Brain pericyte (primary cell): ENCODE measurements around the gene JMJD4.
"Not testable (repeated sequence)": the region's sequence is repeated elsewhere in the genome, so short reads cannot be mapped to it uniquely, and the experiment has no call there.

ENCODE experiments used
- DNase-seq: peaks from one replicate; pipeline ENCODE4 v3.0.0-alpha.2; 2012; ENCODE audit warnings: low read depth, low spot score

Gene JMJD4

GRCh38 chr1:227733309-227733705, 1.8 kb downstream of the JMJD4 start:
- DNase-seq = no peak

GRCh38 chr1:227732586-227733308, 2.4 kb downstream of the JMJD4 start:
- DNase-seq = no peak

DNA sequence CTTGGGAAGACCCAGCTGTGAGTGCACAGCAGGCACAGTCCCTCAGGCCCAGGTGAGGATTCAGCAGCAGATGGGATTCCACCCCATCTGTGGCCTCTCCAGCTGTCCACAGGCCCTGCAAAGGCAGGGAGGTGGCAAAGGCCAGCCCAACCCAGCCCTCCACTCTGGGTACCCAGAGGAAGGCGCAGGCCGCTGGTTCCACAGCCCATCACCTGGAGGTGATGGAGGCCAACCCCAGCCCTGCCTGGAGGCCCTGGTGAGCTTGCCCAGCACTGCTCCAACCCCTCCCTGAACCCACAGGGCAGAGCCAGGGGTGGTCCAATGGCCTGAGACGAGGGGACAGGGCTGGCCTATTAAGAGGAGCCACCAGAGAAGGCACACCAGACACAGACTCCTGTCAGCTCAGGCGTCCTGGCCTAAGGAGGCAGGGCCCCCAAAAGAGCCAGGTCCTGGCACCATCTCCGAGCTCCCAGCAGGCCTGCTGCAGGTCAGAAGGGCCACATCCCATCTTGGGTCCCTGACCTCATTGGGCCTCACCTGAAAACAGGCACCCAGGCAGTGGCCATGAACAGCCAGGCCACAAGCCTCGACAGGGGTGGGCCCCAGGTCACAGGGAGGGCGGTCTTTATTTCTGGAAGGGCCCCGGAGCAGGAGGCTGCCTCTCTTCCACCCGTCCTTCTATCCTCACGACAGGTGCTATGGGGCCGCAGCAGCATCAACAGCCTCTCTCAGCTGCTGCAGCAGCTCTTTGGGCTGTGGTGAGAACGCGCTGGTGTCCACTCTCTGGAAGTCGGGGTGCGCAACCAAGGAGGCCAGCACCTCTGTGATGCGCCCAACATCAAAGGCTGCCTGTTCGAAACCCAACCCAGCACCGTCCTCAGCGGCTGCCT, 3.2 kb downstream of the JMJD4 start:
- no peak for DNase-seq

- no peak for DNase-seq
Observed at GRCh38 chr1:227731241-227731677, 3.8 kb downstream of the JMJD4 start.

DNA sequence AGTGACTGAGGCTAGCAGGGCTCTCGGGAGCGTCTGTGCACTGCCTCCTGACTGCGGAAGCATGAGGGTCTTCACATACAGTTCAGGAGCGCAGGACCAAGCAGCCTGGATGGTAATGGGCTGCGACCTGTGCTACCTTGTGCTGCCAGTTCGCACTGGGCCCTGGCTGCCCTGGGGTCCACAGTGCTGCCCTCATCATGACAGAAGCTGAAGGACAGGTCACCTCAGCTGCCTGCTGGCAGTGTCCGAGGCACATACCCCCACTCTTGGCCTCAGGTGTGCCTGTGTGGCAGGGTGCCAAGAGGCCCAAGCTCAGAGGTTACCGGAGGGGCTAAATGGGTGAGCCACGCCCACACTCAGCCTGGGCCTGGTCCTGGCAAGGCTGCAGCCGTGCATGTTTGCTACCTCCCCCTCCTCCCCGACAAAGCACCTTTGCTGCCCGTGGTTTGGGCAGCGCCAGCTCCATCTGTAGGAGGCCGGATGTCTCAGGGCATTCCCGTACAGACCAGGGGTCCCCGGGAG, 4.4 kb downstream of the JMJD4 start:
- no peak for DNase-seq

DNA sequence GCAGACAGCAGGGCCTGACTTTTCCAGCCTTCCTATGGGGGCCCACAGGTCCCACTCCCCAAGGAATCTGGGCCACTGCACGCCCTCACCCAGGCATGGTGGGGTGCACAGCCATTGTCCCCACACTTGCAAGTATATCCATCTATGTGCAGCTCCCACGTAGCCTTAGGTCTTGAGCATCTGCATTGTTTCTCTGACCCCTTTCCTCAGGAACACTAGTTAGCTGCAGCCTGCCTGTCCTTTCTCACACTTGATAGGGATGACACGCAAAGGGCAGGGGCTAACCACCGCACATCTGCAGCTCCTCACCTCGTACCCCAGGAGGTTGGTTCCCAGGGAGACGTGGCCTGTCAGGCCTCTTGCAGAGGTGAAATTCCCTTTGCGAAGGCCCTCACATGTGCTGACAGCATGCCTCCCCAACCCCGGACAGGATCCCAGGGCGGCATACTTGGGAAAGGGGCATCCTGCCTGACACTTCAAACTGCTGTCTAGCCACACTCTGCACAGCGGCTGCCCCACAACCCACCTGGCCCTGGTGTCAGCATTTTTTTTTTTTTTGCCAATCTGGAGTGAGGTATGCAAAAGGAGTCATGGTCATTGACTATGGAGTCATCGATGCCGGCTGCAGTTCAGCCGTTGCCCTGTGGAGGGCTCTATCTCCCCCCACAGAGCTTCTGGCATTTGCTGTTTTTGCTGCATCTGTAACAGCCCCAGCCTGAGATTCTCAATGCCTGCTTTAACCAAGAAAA, 5.0 kb downstream of the JMJD4 start:
- DNase-seq = no peak

GRCh38 chr1:227729144-227729880, 5.8 kb downstream of the JMJD4 start:
- no peak for DNase-seq

- no peak for DNase-seq
Observed at GRCh38 chr1:227728892-227729143, 6.3 kb downstream of the JMJD4 start.

DNA sequence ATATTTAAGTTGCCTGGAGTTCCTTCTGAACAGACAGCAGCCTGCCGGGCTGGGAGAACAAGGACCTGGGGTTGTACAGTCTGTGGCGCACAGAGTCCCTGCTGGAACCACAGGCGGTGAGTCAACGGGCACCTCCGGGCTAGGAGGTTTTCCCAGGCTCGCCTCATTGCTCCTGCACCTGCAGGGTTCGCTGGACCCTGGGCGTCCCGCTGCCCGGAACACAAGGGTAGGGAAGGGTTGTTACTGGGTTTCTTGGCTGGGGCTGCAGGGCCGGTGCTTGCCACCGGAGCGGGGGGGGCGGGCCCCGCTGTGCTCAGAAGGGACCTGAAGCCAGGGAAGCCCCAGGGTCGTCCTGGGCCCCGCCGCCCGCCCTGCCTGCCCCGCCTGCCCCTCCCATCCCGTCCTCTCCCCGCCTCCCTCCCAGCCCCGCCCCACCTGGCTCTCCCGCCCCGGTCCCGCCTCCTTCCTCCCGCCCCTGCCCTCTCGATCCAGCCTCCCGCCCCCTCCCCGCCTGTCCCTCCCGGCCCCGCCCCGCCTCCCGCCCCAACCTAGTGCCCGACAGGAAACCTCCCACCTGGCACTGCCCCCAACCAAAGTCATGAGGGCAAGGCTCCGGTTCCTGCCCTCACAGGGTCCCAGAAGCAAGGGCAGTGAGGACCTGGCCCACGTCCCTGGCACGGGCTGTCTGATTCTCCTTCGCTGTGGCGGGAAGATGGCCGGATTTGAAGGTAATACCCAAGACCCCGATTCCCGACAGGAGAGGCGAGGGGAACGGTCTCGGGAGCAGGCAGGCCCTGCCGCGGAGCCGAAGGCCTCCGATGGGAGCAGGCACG, 6.8 kb downstream of the JMJD4 start:
- DNase-seq = no peak

- no peak for DNase-seq
Observed at GRCh38 chr1:227726924-227727599, 8.0 kb downstream of the JMJD4 start.

- DNase-seq = no peak
Observed at GRCh38 chr1:227726318-227726717, 8.8 kb downstream of the JMJD4 start.

- DNase-seq = no peak
Observed at GRCh38 chr1:227725046-227725445, 10.1 kb downstream of the JMJD4 start.

GRCh38 chr1:227723474-227723873, 11.6 kb downstream of the JMJD4 start:
- DNase-seq = no peak

DNA sequence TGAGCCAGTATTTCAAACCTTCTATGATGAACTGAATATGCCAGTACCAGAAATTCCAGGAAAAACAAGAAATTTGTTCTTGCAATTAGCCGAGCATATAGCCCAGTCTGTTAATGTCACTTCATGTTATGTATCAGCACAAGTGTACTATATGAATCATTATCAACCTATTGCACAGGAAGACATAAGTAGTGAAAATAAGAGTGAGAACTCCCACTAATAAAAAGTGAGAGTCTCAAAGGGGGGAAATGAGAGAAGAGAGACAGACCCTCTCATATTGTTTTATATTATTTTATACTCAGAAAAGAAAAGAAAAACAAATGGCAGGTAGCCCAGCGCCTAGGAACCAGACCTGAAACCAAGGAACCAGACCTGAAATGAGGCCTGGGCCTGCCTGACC, 16.2 kb downstream of the JMJD4 start:
- no peak for DNase-seq

- DNase-seq = no peak
Observed at GRCh38 chr1:227712648-227713047, 22.5 kb downstream of the JMJD4 start.

DNA sequence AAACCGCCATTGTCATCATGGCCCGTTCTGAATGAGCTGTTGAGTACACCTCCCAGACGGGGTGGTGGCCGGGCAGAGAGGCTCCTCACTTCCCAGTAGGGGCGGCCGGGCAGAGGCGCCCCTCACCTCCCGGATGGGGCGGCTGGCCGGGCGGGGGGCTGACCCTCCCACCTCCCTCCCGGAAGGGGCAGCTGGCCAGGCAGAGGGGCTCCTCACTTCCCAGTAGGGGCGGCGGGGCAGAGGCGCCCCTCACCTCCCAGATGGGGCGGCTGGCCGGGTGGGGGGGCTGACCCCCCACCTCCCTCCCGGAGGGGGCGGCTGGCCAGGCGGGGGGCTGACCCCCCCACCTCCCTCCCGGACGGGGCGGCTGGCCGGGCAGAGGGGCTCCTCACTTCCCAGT, 24.6 kb downstream of the JMJD4 start:
- DNase-seq = not testable (repeated sequence)

DNA sequence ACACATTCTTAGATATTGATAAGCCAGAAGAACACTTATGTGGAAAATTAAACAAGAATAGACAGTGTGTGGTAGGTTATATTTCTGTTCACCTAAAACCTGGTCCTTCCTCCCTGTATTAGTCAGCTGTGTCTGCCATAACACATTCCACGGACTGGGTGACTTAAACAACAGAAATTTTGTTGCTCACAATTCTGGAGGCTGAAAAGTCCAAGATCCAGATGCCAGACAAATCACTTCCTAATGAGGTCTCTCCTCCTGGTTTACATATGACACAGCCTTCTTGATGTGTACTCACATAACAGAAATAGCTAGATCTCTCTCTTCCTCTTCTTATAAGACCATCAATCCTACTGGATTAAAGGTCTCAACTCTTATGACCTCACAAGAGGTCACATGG, 25.7 kb downstream of the JMJD4 start:
- DNase-seq = no peak

- no peak for DNase-seq
Observed at GRCh38 chr1:227707846-227708245, 27.3 kb downstream of the JMJD4 start.

- DNase-seq = not testable (repeated sequence)
Observed at GRCh38 chr1:227701631-227702030, 33.5 kb downstream of the JMJD4 start.

- DNase-seq = no peak
Observed at GRCh38 chr1:227697321-227697864, 37.7 kb downstream of the JMJD4 start.
